GM12801 (cell line): ENCODE data around the gene NDEL1.

Experiments used
- TF ChIP-seq, protein P1 (sequence below): IDR thresholded peaks from one replicate; pipeline ENCODE4 v1.5.1; 2011; ENCODE audit warnings: control low read depth; ENCODE audit not compliant: insufficient read length; ENCODE audit errors: extremely low read depth

Gene NDEL1

GRCh38 chr17:8436844-8437171 is 1.1 kb downstream of the NDEL1 start:
- TF ChIP-seq, protein P1, sequence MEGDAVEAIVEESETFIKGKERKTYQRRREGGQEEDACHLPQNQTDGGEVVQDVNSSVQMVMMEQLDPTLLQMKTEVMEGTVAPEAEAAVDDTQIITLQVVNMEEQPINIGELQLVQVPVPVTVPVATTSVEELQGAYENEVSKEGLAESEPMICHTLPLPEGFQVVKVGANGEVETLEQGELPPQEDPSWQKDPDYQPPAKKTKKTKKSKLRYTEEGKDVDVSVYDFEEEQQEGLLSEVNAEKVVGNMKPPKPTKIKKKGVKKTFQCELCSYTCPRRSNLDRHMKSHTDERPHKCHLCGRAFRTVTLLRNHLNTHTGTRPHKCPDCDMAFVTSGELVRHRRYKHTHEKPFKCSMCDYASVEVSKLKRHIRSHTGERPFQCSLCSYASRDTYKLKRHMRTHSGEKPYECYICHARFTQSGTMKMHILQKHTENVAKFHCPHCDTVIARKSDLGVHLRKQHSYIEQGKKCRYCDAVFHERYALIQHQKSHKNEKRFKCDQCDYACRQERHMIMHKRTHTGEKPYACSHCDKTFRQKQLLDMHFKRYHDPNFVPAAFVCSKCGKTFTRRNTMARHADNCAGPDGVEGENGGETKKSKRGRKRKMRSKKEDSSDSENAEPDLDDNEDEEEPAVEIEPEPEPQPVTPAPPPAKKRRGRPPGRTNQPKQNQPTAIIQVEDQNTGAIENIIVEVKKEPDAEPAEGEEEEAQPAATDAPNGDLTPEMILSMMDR, result no peak

DNA sequence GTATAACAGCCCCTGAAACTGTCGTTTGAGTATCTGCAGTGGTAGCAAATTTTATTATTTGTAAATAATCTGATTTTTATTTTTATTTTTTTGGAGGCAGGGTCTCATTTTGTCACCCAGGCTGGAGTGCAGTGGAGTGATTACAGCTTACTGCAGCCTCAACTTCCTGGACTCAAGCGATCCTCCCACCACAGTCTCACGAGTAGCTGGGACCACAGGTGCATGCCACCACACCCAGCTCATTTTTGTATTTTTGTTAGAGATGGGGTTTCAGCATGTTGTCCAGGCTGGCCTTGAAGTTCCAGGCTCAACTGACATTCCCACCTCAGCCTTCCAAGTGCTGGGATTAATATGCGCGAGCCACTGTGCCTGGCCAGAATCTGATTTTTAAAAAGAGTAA is 2.8 kb downstream of the NDEL1 start:
- TF ChIP-seq, protein P1, result no peak

- TF ChIP-seq, protein P1, result no peak
These were observed 4.0 kb downstream of the NDEL1 start for GRCh38 chr17:8439681-8440080.

GRCh38 chr17:8441690-8442089 is 6.0 kb downstream of the NDEL1 start:
- TF ChIP-seq, protein P1, result no peak

- TF ChIP-seq, protein P1, result no peak
These were observed 6.6 kb downstream of the NDEL1 start for GRCh38 chr17:8442310-8442709.

DNA sequence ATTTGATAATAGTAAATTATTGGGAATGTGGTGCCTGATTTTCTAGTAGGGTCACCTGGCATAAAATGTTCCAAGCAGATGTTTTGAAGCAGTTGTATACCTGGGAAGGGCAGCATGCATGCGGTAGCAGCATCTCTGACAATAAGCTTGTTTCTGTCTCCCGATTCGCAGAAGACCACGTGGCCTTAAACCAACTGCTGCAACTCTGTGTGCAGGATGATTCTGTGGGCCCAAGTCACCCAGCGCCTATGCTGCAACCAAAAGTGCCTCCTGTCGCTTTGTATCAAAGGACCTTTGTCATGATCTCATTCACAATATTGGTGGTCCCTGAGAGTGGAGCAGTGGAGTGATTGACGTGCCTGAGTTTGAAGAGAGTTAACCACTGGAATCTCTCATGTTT is 8.1 kb downstream of the NDEL1 start:
- TF ChIP-seq, protein P1, result no peak

GRCh38 chr17:8444494-8444893 is 8.8 kb downstream of the NDEL1 start:
- TF ChIP-seq, protein P1, result no peak

GRCh38 chr17:8445536-8445935 is 9.9 kb downstream of the NDEL1 start:
- TF ChIP-seq, protein P1, result no peak
